HepG2 (cell line): ENCODE data around the gene SPOCD1. TPM values are rescaled to one million over a fixed set of nuclear protein-coding genes. Genes with fewer than 3 reads are reported as not detected.

Experiments
- ATAC-seq: fragments of 200-7000 bp; cut with Tn5 transposase; 3 replicates; pipeline ENCODE4 v1.9.1; 2020; ENCODE audit warnings: mild to moderate bottlenecking, moderate library complexity
- BruUV-seq: library from RNA; stranded (reverse); fragments of 400-500 nt; replicated peaks from 2 replicates; lab custom pipeline; 2021; lab: Mats Ljungman, UMichigan
- CTCF ChIA-PET: fragments of 300-600 bp; formaldehyde crosslinking; extraction: SDS; loops from one replicate; lab custom pipeline; 2021; ENCODE audit warnings: low total read pairs, inconsistent platforms, low intra/inter-chr PET ratio; lab: Yijun Ruan, JAX
- POLR2A ChIA-PET: fragments of 350-600 bp; sonication (Branson Sonifier 250); formaldehyde crosslinking; loops from one replicate; lab custom pipeline; 2020; ENCODE audit warnings: antibody characterized with exemption, inconsistent platforms; lab: Yijun Ruan, JAX
- DNase-seq: peaks from one replicate; pipeline ENCODE4 v3.0.0-alpha.2; 2015; ENCODE audit warnings: low spot score
- FAIRE-seq: peaks from 3 replicates; lab custom pipeline; 2011; peaks lifted over from hg19 to GRCh38; lab: Jason Lieb, UNC
- H2AFZ ChIP-seq: one replicate; pipeline ENCODE4 v1.6.1; 2011; ENCODE audit warnings: low read length, inconsistent platforms
- H3K27ac ChIP-seq: fragments of 300-600 bp; 3 replicates; pipeline ENCODE4 v1.8.0; 2011; ENCODE audit warnings: mixed run types, mild to moderate bottlenecking, mixed read lengths, low read length, inconsistent platforms; ENCODE audit not compliant: insufficient read depth; ENCODE audit errors: extremely low read length
- H3K27me3 ChIP-seq, 2 experiments: fragments of 200-600 bp in 1 of 2; 2 replicates in 1 of 2; 3 replicates in 1 of 2; pipeline versions ENCODE4 v1.6.0 to v1.8.0; 2011; ENCODE audit warnings: low read length in 2 of 2, mild to moderate bottlenecking in 2 of 2, moderate library complexity in 2 of 2, inconsistent platforms in 1 of 2; ENCODE audit not compliant: insufficient read depth in 2 of 2, control insufficient read depth in 1 of 2
- H3K36me3 ChIP-seq, 2 experiments: fragments of 200-600 bp in 1 of 2; replicated peaks in 1 of 2; 2 replicates in 1 of 2; 3 replicates in 1 of 2; pipeline versions ENCODE4 v1.5.1 to v1.8.0; 2011; ENCODE audit warnings: low read length in 2 of 2, inconsistent platforms in 1 of 2; ENCODE audit not compliant: insufficient read depth in 2 of 2, control insufficient read depth in 1 of 2
- H3K4me1 ChIP-seq: 2 replicates; pipeline ENCODE4 v1.5.1; 2012; ENCODE audit warnings: low read length, inconsistent platforms; ENCODE audit not compliant: insufficient read depth
- H3K4me2 ChIP-seq: 2 replicates; pipeline ENCODE4 v1.6.0; 2011; ENCODE audit warnings: low read depth, low read length, inconsistent platforms
- H3K4me3 ChIP-seq, 3 experiments: fragments of 200-600 bp in 1 of 3; sonication (generic), shearing (Covaris generic) in 1 of 3; replicated peaks in 1 of 3; 2 replicates each; pipeline ENCODE4 v1.5.1; 2011 to 2016; ENCODE audit warnings: low read length in 3 of 3, inconsistent platforms in 2 of 3, low read depth in 2 of 3, mild to moderate bottlenecking in 2 of 3, control low read depth in 1 of 3, mixed read lengths in 1 of 3; ENCODE audit not compliant: insufficient read depth in 1 of 3
- H3K79me2 ChIP-seq: one replicate; pipeline ENCODE4 v1.6.1; 2011; ENCODE audit warnings: low read length, inconsistent platforms; ENCODE audit not compliant: insufficient read depth
- H3K9ac ChIP-seq: 2 replicates; pipeline ENCODE4 v1.6.0; 2011; ENCODE audit warnings: mild to moderate bottlenecking, low read depth, low read length, inconsistent platforms; ENCODE audit not compliant: insufficient read depth
- H3K9me3 ChIP-seq: 2 replicates; pipeline ENCODE4 v1.5.1; 2012; ENCODE audit warnings: mild to moderate bottlenecking, low read length
- H4K20me1 ChIP-seq: 2 replicates; pipeline ENCODE4 v1.6.0; 2011; ENCODE audit warnings: inconsistent platforms, mild to moderate bottlenecking, low read length, moderate library complexity; ENCODE audit not compliant: insufficient read depth
- HNRNPL ChIP-seq: fragments of 200-400 bp; formaldehyde crosslinking; IDR thresholded peaks from 2 replicates; pipeline ENCODE4 v1.6.1; 2017; ENCODE audit warnings: mild to moderate bottlenecking, low read depth, low read length
- KLF6 ChIP-seq: IDR thresholded peaks from 2 replicates; pipeline ENCODE4 v1.8.0; 2016; ENCODE audit warnings: missing biosample characterization, missing genetic modification reagents
- NR2F1 ChIP-seq, 2 experiments: fragments of 450-650 bp in 1 of 2; formaldehyde crosslinking in 1 of 2; IDR thresholded peaks; 2 replicates each; pipeline versions ENCODE4 v1.5.0 to v1.6.1; 2016 to 2020; ENCODE audit warnings: mild to moderate bottlenecking in 1 of 2, missing compliant biosample characterization in 1 of 2, missing genetic modification reagents in 1 of 2, moderate library complexity in 1 of 2
- SMC3 ChIP-seq: IDR thresholded peaks from 2 replicates; pipeline ENCODE4 v1.6.1; 2011; ENCODE audit warnings: low read length, improper control_type of control experiment
- STAG1 ChIP-seq: sonication (generic); formaldehyde crosslinking; IDR thresholded peaks from 2 replicates; pipeline ENCODE4 v1.4.0; 2020; ENCODE audit warnings: missing genetic modification reagents
- TEAD2 ChIP-seq: sonication (generic); formaldehyde crosslinking; IDR thresholded peaks from 2 replicates; pipeline ENCODE4 v1.9.0; 2021; ENCODE audit warnings: missing genetic modification reagents
- ZBED4 ChIP-seq: sonication (generic); formaldehyde crosslinking; IDR thresholded peaks from 2 replicates; pipeline ENCODE4 v1.4.0; 2020; ENCODE audit warnings: missing genetic modification reagents, borderline replicate concordance
- ZBTB8A ChIP-seq: sonication (generic); formaldehyde crosslinking; IDR thresholded peaks from 2 replicates; pipeline ENCODE4 v1.4.0; 2020; ENCODE audit warnings: mild to moderate bottlenecking, low read depth, missing genetic modification reagents, borderline replicate concordance
- WGBS: methylation state at CpG from one replicate; pipeline ENCODE4 v1.1.6; 2017; ENCODE audit warnings: low lambda C conversion rate; 5-methylcytosine and 5-hydroxymethylcytosine counted together
- in situ Hi-C: cut with HindIII; loops from 2 replicates; pipeline ENCODE4 v1.10.0; 2017; ENCODE audit warnings: low pct_unique_long_range_greater_than_20kb; ENCODE audit not compliant: extremely low pct_ligation_motif_present
- intact Hi-C: fragments of 100-400 bp; cut with micrococcal nuclease; formaldehyde crosslinking; loops from one replicate; pipeline ENCODE4 v1.10.0; 2022; ENCODE audit not compliant: unreplicated experiment
- polyA plus RNA-seq, 8 experiments: library from polyadenylated mRNA; depleted of rRNA in 3 of 8; stranded (reverse) in 7 of 8; unstranded in 1 of 8; fragments of >200 nt; fragmentation: Illumina TruSeq in 4 of 8; extraction: Trizol in 4 of 8; gene quantifications; 2 replicates each; pipeline versions ENCODE4 v1.2.1 to v1.2.3, GENCODE V29; 2011 to 2016; ENCODE audit warnings: low read depth in 4 of 8, missing spikeins in 1 of 8, mixed read lengths in 1 of 8; ENCODE audit not compliant: insufficient read depth in 1 of 8
- total RNA-seq, 5 experiments: library from RNA; depleted of rRNA; stranded (reverse); fragments of >200 nt; fragmentation: Illumina TruSeq; extraction: Trizol; gene quantifications; 2 replicates each; pipeline ENCODE4 v1.2.3, GENCODE V29; 2016; ENCODE audit warnings: low read depth in 1 of 5
- TF ChIP-seq, protein P1 (sequence below): sonication (generic); formaldehyde crosslinking; IDR thresholded peaks from 2 replicates; pipeline ENCODE4 v1.5.0; 2020; ENCODE audit warnings: mild to moderate bottlenecking, missing genetic modification reagents, moderate library complexity

Gene SPOCD1
- total and polyA plus RNA-seq, 2 of the 13 experiments (the other 11 are each of a cell fraction or from before 2014, with no cell fraction given): 0.24 to 0.29 TPM

GRCh38 chr1:31765516-31765915 lies 50.3 kb downstream of the SPOCD1 start:
- in situ Hi-C loops: no loop called here
- Histone ChIP-seq H3K36me3 (no peaks in the 10 kb centered on the region), H3K4me3 (no peak overlapping the region), H4K20me1 (no peaks in the 10 kb centered on the region), H3K9me3 (no peaks in the 10 kb centered on the region), H3K9ac (no peak overlapping the region), H3K4me1 (peaks cover 43% of the 10 kb centered on the region), H3K27ac (no peak overlapping the region), H3K4me2 (no peak overlapping the region), H2AFZ (no peak overlapping the region), H3K27me3 (peaks cover 11 to 66% of the 10 kb centered on the region in 2 experiments), H3K79me2 (no peaks in the 10 kb centered on the region)
- no peak for TF ChIP-seq KLF6 (CRISPR knock-in tag)
- TF ChIP-seq TEAD2 (CRISPR knock-in tag): no peak
- no peak for TF ChIP-seq ZBTB8A (CRISPR knock-in tag)
- TF ChIP-seq HNRNPL: no peak
- TF ChIP-seq NR2F1 (CRISPR knock-in tag; IDR thresholded peaks at IDR 0.05): no peak
- intact Hi-C loops: loop anchor here (2.0 kb wide), 1 partner anchor 23 kb away; no protein-coding TSS in a partner anchor
- no peak for ATAC-seq
- ChIA-PET CTCF (interaction anchor here (1.2 kb wide), 1 partner anchor 24 kb away, joined by 5 read pairs; no protein-coding TSS in a partner anchor), POLR2A (no interaction called here)
- BruUV-seq: no TSS peak
- DNase-seq: no peak
- 26% methylated on average over 3 of the region's 6 CpGs for WGBS
- no peak for FAIRE-seq

- 67% methylated on average over 2 of the region's 5 CpGs for WGBS
- Histone ChIP-seq H3K4me2 (no peak overlapping the region), H3K4me3 (no peak overlapping the region), H4K20me1 (no peaks in the 10 kb centered on the region), H3K79me2 (no peaks in the 10 kb centered on the region), H3K9me3 (no peaks in the 10 kb centered on the region), H3K36me3 (no peaks in the 10 kb centered on the region), H3K27me3 (peaks cover 14 to 66% of the 10 kb centered on the region in 2 experiments), H2AFZ (no peak overlapping the region), H3K27ac (no peak overlapping the region), H3K9ac (no peak overlapping the region), H3K4me1 (peaks cover 43% of the 10 kb centered on the region)
- in situ Hi-C loops (no loop called here), intact Hi-C loops (loop anchor here (2.0 kb wide), 1 partner anchor 24 kb away; no protein-coding TSS in a partner anchor)
- BruUV-seq: no TSS peak
- peak; percentile 22 for ATAC-seq
- no peak for DNase-seq
- ChIA-PET CTCF (interaction anchor here (1.2 kb wide), 1 partner anchor 25 kb away, joined by 5 read pairs; no protein-coding TSS in a partner anchor), POLR2A (no interaction called here)
- TF ChIP-seq ZBED4 (CRISPR knock-in tag): no peak
- TF ChIP-seq, protein P1, sequence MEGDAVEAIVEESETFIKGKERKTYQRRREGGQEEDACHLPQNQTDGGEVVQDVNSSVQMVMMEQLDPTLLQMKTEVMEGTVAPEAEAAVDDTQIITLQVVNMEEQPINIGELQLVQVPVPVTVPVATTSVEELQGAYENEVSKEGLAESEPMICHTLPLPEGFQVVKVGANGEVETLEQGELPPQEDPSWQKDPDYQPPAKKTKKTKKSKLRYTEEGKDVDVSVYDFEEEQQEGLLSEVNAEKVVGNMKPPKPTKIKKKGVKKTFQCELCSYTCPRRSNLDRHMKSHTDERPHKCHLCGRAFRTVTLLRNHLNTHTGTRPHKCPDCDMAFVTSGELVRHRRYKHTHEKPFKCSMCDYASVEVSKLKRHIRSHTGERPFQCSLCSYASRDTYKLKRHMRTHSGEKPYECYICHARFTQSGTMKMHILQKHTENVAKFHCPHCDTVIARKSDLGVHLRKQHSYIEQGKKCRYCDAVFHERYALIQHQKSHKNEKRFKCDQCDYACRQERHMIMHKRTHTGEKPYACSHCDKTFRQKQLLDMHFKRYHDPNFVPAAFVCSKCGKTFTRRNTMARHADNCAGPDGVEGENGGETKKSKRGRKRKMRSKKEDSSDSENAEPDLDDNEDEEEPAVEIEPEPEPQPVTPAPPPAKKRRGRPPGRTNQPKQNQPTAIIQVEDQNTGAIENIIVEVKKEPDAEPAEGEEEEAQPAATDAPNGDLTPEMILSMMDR (CRISPR knock-in tag): peak; percentile 55
- peak; percentile 28; the same call in 1 of the 2 replicates for TF ChIP-seq STAG1 (CRISPR knock-in tag)
- TF ChIP-seq SMC3: peak; percentile 13; the same call in 1 of the 2 replicates
- FAIRE-seq: no peak
Measured at GRCh38 chr1:31765041-31765467, 50.8 kb downstream of the SPOCD1 start.
